Left lung (tissue), 10 donors: ENCODE results near the gene UBR3. TPM values are rescaled to one million over a fixed set of nuclear protein-coding genes. Genes with fewer than 3 reads are reported as not detected.
"Not testable (repeated sequence)": the region's sequence is repeated elsewhere in the genome, so short reads cannot be mapped to it uniquely, and the experiment has no call there.

ENCODE experiments used
- ATAC-seq: fragments of 200-7000 bp; cut with Tn5 transposase; one replicate; pipeline ENCODE4 v1.9.1; 2020; ENCODE audit warnings: moderate library complexity
- DNase-seq, 4 donors: peaks; one replicate each; pipeline ENCODE4 v3.0.0-alpha.2; 2013 to 2020
- H3K27ac ChIP-seq, 2 donors: fragments of 200-600 bp; sonication (generic) in 1 of 2; one replicate each; pipeline versions ENCODE4 v1.5.0 to v1.8.0; 2020 to 2021
- H3K27me3 ChIP-seq, 2 donors: fragments of 200-600 bp; sonication (generic) in 1 of 2; one replicate each; pipeline versions ENCODE4 v1.5.0 to v1.8.0; 2020 to 2021
- H3K36me3 ChIP-seq, 2 donors: fragments of 200-600 bp; sonication (generic) in 1 of 2; one replicate each; pipeline versions ENCODE4 v1.5.0 to v1.8.0; 2020 to 2021
- H3K4me1 ChIP-seq, 2 donors: fragments of 200-600 bp; one replicate each; pipeline ENCODE4 v1.8.0; 2021
- H3K4me3 ChIP-seq, 2 donors: fragments of 200-600 bp; sonication (generic) in 1 of 2; one replicate each; pipeline versions ENCODE4 v1.5.0 to v1.8.0; 2020 to 2021; ENCODE audit warnings: mild to moderate bottlenecking in 1 of 2
- H3K9me3 ChIP-seq, 2 donors: fragments of 200-600 bp; sonication (generic) in 1 of 2; one replicate each; pipeline versions ENCODE4 v1.5.0 to v1.8.0; 2020 to 2021
- CTCF ChIP-seq, 2 donors: fragments of 200-600 bp; sonication (generic) in 1 of 2; IDR thresholded peaks; one replicate each; pipeline versions ENCODE4 v1.5.0 to v1.8.0; 2021; ENCODE audit warnings: antibody characterized with exemption in 2 of 2
- intact Hi-C, 2 donors: fragments of 100-400 bp; cut with DNase I; formaldehyde crosslinking; loops; one replicate each; pipeline versions ENCODE4 v1.11.2 to v1.14.2; 2022
- polyA plus RNA-seq, 6 donors: library from polyadenylated mRNA; unstranded; fragments of 120-200 nt; gene quantifications; one replicate each; pipeline ENCODE4 v1.2.1, GENCODE V29; 2013; ENCODE audit not compliant: insufficient read length in 6 of 6
- total RNA-seq, 2 donors: library from RNA; stranded (reverse); fragmentation: NEBNext Ultra II Directional; extraction: Animal tissue kit (Norgen Biotek cat#: 25700); gene quantifications; one replicate each; pipeline ENCODE4 v1.2.1, GENCODE V29; 2021
- donor health status: DM: no; HTN: yes; CAD: no.
- donor health status: DM: no; HTN: no; CAD: no.

The UBR3 gene
- total and polyA plus RNA-seq, 8 donors = 33.2 to 48.0 (median 40.7) TPM

- H3K4me3 ChIP-seq = no peak overlapping the region
- intact Hi-C loops = no loop called here
- no peaks in the 10 kb centered on the region for H3K9me3 ChIP-seq
- H3K36me3 ChIP-seq = peaks cover 2 to 79% of the 10 kb centered on the region in 2 donors
- no peaks in the 10 kb centered on the region for H3K4me1 ChIP-seq
- H3K27me3 ChIP-seq = no peaks in the 10 kb centered on the region
- no peak for TF ChIP-seq CTCF (IDR thresholded peaks at IDR 0.05)
- DNase-seq (no peak), ATAC-seq (no peak)
- no peak overlapping the region for H3K27ac ChIP-seq
Observed at GRCh38 chr2:169815849-169816248, 11.4 kb upstream of the UBR3 start.

- H3K27me3 ChIP-seq, ATAC-seq, H3K27ac ChIP-seq, H3K4me3 ChIP-seq, DNase-seq, H3K9me3 ChIP-seq, H3K4me1 ChIP-seq, intact Hi-C loops: not testable (repeated sequence)
- H3K36me3 ChIP-seq = peaks cover 0 to 74% of the 10 kb centered on the region in 2 donors
Observed at GRCh38 chr2:169816961-169817360, 10.3 kb upstream of the UBR3 start.

GRCh38 chr2:169817369-169817768, 9.9 kb upstream of the UBR3 start:
- ATAC-seq, H3K4me1 ChIP-seq, H3K9me3 ChIP-seq, H3K27ac ChIP-seq, H3K4me3 ChIP-seq, DNase-seq, intact Hi-C loops, H3K27me3 ChIP-seq: not testable (repeated sequence)
- peaks cover 0 to 70% of the 10 kb centered on the region in 2 donors for H3K36me3 ChIP-seq

GRCh38 chr2:169818241-169818640, 9.0 kb upstream of the UBR3 start:
- Histone ChIP-seq H3K4me1 (peaks cover 3 to 8% of the 10 kb centered on the region in 2 donors), H3K27ac (no peak overlapping the region), H3K27me3 (no peaks in the 10 kb centered on the region), H3K9me3 (no peaks in the 10 kb centered on the region), H3K36me3 (peaks cover 0 to 61% of the 10 kb centered on the region in 2 donors), H3K4me3 (no peak overlapping the region)
- no peak for DNase-seq
- no peak for ATAC-seq
- intact Hi-C loops = no loop called here
- no peak for TF ChIP-seq CTCF (IDR thresholded peaks at IDR 0.05)

- peaks cover 0 to 52% of the 10 kb centered on the region in 2 donors for H3K36me3 ChIP-seq
- H3K27me3 ChIP-seq = no peaks in the 10 kb centered on the region
- peaks cover 8 to 17% of the 10 kb centered on the region in 2 donors for H3K4me1 ChIP-seq
- intact Hi-C loops = no loop called here
- no peak for DNase-seq
- H3K9me3 ChIP-seq = no peaks in the 10 kb centered on the region
- H3K4me3 ChIP-seq = no peak overlapping the region
- no peak for TF ChIP-seq CTCF (IDR thresholded peaks at IDR 0.05)
- H3K27ac ChIP-seq = no peak overlapping the region
- no peak for ATAC-seq
Observed at GRCh38 chr2:169819106-169819505, 8.1 kb upstream of the UBR3 start.

GRCh38 chr2:169820101-169820500, 7.2 kb upstream of the UBR3 start:
- intact Hi-C loops = not testable (repeated sequence)

GRCh38 chr2:169822036-169822435, 5.2 kb upstream of the UBR3 start:
- Histone ChIP-seq H3K4me3 (no peak overlapping the region), H3K36me3 (peaks cover 0 to 27% of the 10 kb centered on the region in 2 donors), H3K9me3 (no peaks in the 10 kb centered on the region), H3K27me3 (no peaks in the 10 kb centered on the region), H3K27ac (no peak overlapping the region), H3K4me1 (peaks cover 8 to 26% of the 10 kb centered on the region in 2 donors)
- intact Hi-C loops = no loop called here
- DNase-seq (no peak), ATAC-seq (no peak)
- no peak for TF ChIP-seq CTCF (IDR thresholded peaks at IDR 0.05)

More at GRCh38 chr2:169820101-169820500, 7.2 kb upstream of the UBR3 start:
- not testable (repeated sequence) for ATAC-seq, DNase-seq, H3K27me3 ChIP-seq, H3K4me3 ChIP-seq, H3K9me3 ChIP-seq, H3K27ac ChIP-seq
- peaks cover 0 to 43% of the 10 kb centered on the region in 2 donors for H3K36me3 ChIP-seq
- peaks cover 8 to 22% of the 10 kb centered on the region in 2 donors for H3K4me1 ChIP-seq
